Forelimb muscle (tissue), 1 donor: ENCODE results near the gene EPN2. TPM values are rescaled to one million over a fixed set of nuclear protein-coding genes. Genes with fewer than 3 reads are reported as not detected.

Source experiments
- DNase-seq: peaks from one replicate; pipeline ENCODE4 v3.0.0-alpha.2; 2013; ENCODE audit warnings: low read depth
- polyA plus RNA-seq: library from polyadenylated mRNA; unstranded; fragments of 120-200 nt; gene quantifications from one replicate; pipeline ENCODE4 v1.2.1, GENCODE V29; 2013; ENCODE audit not compliant: insufficient read length

Gene EPN2
- polyA plus RNA-seq, 1 donor: 21.6 TPM

GRCh38 chr17:19239544-19239943 lies 2.4 kb downstream of the EPN2 start:
- no peak for DNase-seq

- no peak for DNase-seq
These were observed 5.2 kb downstream of the EPN2 start for GRCh38 chr17:19242323-19242722.

GRCh38 chr17:19242926-19243325 lies 5.8 kb downstream of the EPN2 start:
- DNase-seq: no peak

GRCh38 chr17:19243838-19244237 lies 6.7 kb downstream of the EPN2 start:
- DNase-seq: no peak

- DNase-seq: no peak
These were observed 7.2 kb downstream of the EPN2 start for GRCh38 chr17:19244357-19244756.

- no peak for DNase-seq
These were observed 7.6 kb downstream of the EPN2 start for GRCh38 chr17:19244781-19245180.

GRCh38 chr17:19247473-19247872 lies 10.3 kb downstream of the EPN2 start:
- no peak for DNase-seq

- DNase-seq: no peak
These were observed 11.2 kb downstream of the EPN2 start for GRCh38 chr17:19248151-19248927.

GRCh38 chr17:19248928-19249574 lies 11.9 kb downstream of the EPN2 start:
- no peak for DNase-seq

- DNase-seq: no peak
These were observed 12.5 kb downstream of the EPN2 start for GRCh38 chr17:19249681-19250080.

- no peak for DNase-seq
These were observed 13.4 kb downstream of the EPN2 start for GRCh38 chr17:19250421-19251173.

- DNase-seq: no peak
These were observed 15.9 kb downstream of the EPN2 start for GRCh38 chr17:19253112-19253511.

GRCh38 chr17:19254651-19255050 lies 17.5 kb downstream of the EPN2 start:
- no peak for DNase-seq

GRCh38 chr17:19255279-19255678 lies 18.1 kb downstream of the EPN2 start:
- no peak for DNase-seq

- DNase-seq: no peak
These were observed 21.2 kb downstream of the EPN2 start for GRCh38 chr17:19258371-19258770.

- DNase-seq: no peak
These were observed 23.8 kb downstream of the EPN2 start for GRCh38 chr17:19260958-19261357.

GRCh38 chr17:19261426-19261825 lies 24.3 kb downstream of the EPN2 start:
- no peak for DNase-seq

- no peak for DNase-seq
These were observed 25.8 kb downstream of the EPN2 start for GRCh38 chr17:19262650-19263631.

- no peak for DNase-seq
These were observed 26.5 kb downstream of the EPN2 start for GRCh38 chr17:19263641-19264051.

GRCh38 chr17:19264268-19264667 lies 27.1 kb downstream of the EPN2 start:
- no peak for DNase-seq

GRCh38 chr17:19264681-19265080 lies 27.5 kb downstream of the EPN2 start:
- no peak for DNase-seq
